Transverse colon (tissue), 4 donors: ENCODE measurements around the gene KIF1B. TPM values are rescaled to one million over a fixed set of nuclear protein-coding genes. Genes with fewer than 3 reads are reported as not detected.

Source experiments
- DNase-seq: peaks from one replicate; pipeline ENCODE4 v3.0.0-alpha.2; 2019
- H3K27ac ChIP-seq, 4 donors: fragments of 200-600 bp; sonication (generic); 2 replicates each; pipeline ENCODE4 v1.5.1; 2016 to 2018; ENCODE audit warnings: inconsistent platforms in 4 of 4
- H3K27me3 ChIP-seq: fragments of 200-600 bp; sonication (generic); 2 replicates; pipeline ENCODE4 v1.5.1; 2017; ENCODE audit warnings: inconsistent platforms
- H3K36me3 ChIP-seq, 4 donors: fragments of 200-600 bp; sonication (generic); 2 replicates each; pipeline ENCODE4 v1.5.1; 2017 to 2019; ENCODE audit warnings: inconsistent platforms in 4 of 4
- H3K4me1 ChIP-seq, 4 donors: fragments of 200-600 bp; sonication (generic); 2 replicates each; pipeline ENCODE4 v1.5.1; 2017 to 2020; ENCODE audit warnings: inconsistent platforms in 4 of 4
- H3K4me3 ChIP-seq, 4 donors: fragments of 200-600 bp; sonication (generic); 1 replicate in 1 of 4; 2 replicates in 3 of 4; pipeline versions ENCODE4 v1.5.1 to v1.6.1; 2017 to 2019; ENCODE audit warnings: inconsistent platforms in 4 of 4
- H3K9me3 ChIP-seq, 2 donors: fragments of 200-600 bp; sonication (generic); 2 replicates each; pipeline ENCODE4 v1.5.1; 2017 to 2019; ENCODE audit warnings: inconsistent platforms in 2 of 2
- EP300 ChIP-seq: sonication (generic); formaldehyde crosslinking; IDR thresholded peaks from one replicate; pipeline ENCODE4 v1.6.1; 2017; ENCODE audit warnings: antibody characterized with exemption, low read depth
- POLR2A ChIP-seq: fragments of 450-650 bp; IDR thresholded peaks from one replicate; pipeline ENCODE4 v1.6.1; 2016; ENCODE audit warnings: antibody characterized with exemption, mild to moderate bottlenecking, moderate library complexity
- POLR2AphosphoS5 ChIP-seq, 3 donors: sonication (generic); formaldehyde crosslinking; IDR thresholded peaks; one replicate each; pipeline ENCODE4 v1.6.1; 2016; ENCODE audit warnings: antibody characterized with exemption in 3 of 3
- WGBS, 2 donors: methylation state at CpG; one replicate each; pipeline ENCODE4 v1.1.5; 2018; ENCODE audit warnings: low coverage in 1 of 2; 5-methylcytosine and 5-hydroxymethylcytosine counted together
- in situ Hi-C, 4 donors: fragments of 200-750 bp; cut with MboI; loops; one replicate each; pipeline versions ENCODE4 v1.15.0 to v1.15.1; 2017; ENCODE audit warnings: low sequenced_read_pairs in 3 of 4, low pct_ligation_motif_present in 1 of 4, low pct_unique_long_range_greater_than_20kb in 1 of 4
- intact Hi-C: fragments of 100-400 bp; cut with DNase I; formaldehyde crosslinking; loops from one replicate; pipeline ENCODE4 v1.15.1; 2023; ENCODE audit warnings: low total_unique reads
- total RNA-seq, 4 donors: library from RNA; depleted of rRNA; stranded (reverse); fragments of >200 nt; gene quantifications; one replicate each; pipeline ENCODE4 v1.1.0, GENCODE V29; 2016
- TF ChIP-seq, protein P1 (sequence below), 5 experiments: fragments of 200-600 bp in 3 of 5; fragments of 450-650 bp in 2 of 5; sonication (generic) in 3 of 5; IDR thresholded peaks; 1 replicate in 2 of 5; 2 replicates in 3 of 5; pipeline ENCODE4 v1.5.1; 2016 to 2017; ENCODE audit warnings: antibody characterized with exemption in 5 of 5, inconsistent platforms in 3 of 5, mild to moderate bottlenecking in 2 of 5, moderate library complexity in 1 of 5

The KIF1B gene
- total RNA-seq, 4 donors from 2014 or later, result 50.9 to 87.9 (median 71.4) TPM

DNA sequence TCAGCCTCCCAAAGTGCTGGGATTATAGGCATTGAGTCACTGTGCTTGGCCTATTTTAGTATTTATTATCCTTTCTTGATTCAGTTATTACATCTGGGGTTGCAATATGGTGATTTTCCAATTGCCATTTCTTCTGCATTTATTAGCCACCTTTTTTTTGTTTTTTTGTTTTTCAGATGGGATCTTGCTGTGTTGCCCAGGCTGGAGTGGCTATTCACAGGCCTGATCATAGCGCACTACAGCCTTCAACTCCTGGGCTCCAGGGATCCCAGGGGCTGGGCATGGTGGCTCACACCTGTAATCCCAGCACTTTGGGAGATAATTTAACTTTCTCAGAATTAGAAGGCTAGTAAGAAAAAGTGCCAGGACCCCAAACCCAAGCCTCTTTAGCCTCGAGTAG lies 106.4 kb downstream of the KIF1B start:
- Histone ChIP-seq H3K4me1 (no peaks in the 10 kb centered on the region), H3K27me3 (no peaks in the 10 kb centered on the region), H3K36me3 (no peaks in the 10 kb centered on the region), H3K27ac (no peak overlapping the region), H3K9me3 (no peaks in the 10 kb centered on the region), H3K4me3 (no peak overlapping the region)
- in situ Hi-C loops (no loop called here), intact Hi-C loops (no loop called here)
- no peak for TF ChIP-seq POLR2AphosphoS5 (IDR thresholded peaks at IDR 0.05)
- TF ChIP-seq POLR2A, result no peak
- TF ChIP-seq, protein P1, sequence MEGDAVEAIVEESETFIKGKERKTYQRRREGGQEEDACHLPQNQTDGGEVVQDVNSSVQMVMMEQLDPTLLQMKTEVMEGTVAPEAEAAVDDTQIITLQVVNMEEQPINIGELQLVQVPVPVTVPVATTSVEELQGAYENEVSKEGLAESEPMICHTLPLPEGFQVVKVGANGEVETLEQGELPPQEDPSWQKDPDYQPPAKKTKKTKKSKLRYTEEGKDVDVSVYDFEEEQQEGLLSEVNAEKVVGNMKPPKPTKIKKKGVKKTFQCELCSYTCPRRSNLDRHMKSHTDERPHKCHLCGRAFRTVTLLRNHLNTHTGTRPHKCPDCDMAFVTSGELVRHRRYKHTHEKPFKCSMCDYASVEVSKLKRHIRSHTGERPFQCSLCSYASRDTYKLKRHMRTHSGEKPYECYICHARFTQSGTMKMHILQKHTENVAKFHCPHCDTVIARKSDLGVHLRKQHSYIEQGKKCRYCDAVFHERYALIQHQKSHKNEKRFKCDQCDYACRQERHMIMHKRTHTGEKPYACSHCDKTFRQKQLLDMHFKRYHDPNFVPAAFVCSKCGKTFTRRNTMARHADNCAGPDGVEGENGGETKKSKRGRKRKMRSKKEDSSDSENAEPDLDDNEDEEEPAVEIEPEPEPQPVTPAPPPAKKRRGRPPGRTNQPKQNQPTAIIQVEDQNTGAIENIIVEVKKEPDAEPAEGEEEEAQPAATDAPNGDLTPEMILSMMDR (IDR thresholded peaks at IDR 0.05), result no peak
- no peak for TF ChIP-seq EP300
- no peak for DNase-seq
- WGBS, 2 donors, result 93% methylated on average over 2 of the region's 2 CpGs; no CpG with 5 or more reads in 1 of the 2 donors

DNA sequence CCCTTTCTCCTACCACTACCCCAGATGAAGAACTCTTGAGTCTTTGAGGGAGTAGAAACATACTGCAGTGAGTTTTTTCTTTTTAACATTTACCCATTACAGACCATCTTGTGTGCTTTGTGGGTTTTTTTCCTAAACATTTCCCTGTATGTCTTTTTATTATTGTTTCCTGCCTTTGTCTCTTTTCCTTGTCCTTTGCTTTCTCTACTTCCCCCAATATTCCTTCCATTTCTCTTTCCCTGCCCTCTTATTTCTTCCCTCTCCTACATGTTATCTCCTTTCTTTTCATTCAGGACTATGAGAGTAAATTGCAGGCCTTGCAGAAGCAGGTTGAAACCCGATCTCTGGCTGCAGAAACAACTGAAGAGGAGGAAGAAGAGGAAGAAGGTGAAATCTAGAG lies 109.4 kb downstream of the KIF1B start:
- 90 to 94% methylated on average over 1 of the region's 1 CpG for WGBS, 2 donors

DNA sequence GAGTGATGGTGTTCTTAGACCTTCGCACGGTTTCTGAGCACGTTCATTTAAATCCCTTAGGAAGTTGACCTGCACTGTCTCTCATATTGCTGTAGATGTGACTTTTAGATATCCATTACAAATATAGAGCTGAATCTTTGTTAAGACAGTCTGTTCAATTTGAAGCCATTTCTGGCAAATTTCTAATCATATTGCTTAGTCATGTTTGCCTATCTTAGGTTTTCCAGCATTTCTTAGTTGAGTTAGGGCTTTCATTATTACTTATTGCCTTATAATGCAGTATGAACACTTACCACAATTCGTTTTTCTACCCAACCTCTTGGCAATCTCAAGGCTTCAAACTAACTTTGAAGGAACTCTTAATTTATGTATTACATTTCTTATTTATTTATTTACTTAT lies 110.0 kb downstream of the KIF1B start:
- intact Hi-C loops, result no loop called here

More for the DNA sequence above, 109.4 kb downstream of the KIF1B start:
- Histone ChIP-seq H3K27ac (no peak overlapping the region), H3K4me3 (no peak overlapping the region), H3K27me3 (no peaks in the 10 kb centered on the region), H3K36me3 (peaks cover 0 to 9% (median 3%) of the 10 kb centered on the region in 4 donors), H3K4me1 (no peaks in the 10 kb centered on the region), H3K9me3 (no peaks in the 10 kb centered on the region)
- TF ChIP-seq EP300, result no peak
- TF ChIP-seq POLR2A, result no peak
- TF ChIP-seq, protein P1 (IDR thresholded peaks at IDR 0.05), result no peak
- no peak for TF ChIP-seq POLR2AphosphoS5 (IDR thresholded peaks at IDR 0.05)
- no peak for DNase-seq
- in situ Hi-C loops (no loop called here), intact Hi-C loops (no loop called here)

DNA sequence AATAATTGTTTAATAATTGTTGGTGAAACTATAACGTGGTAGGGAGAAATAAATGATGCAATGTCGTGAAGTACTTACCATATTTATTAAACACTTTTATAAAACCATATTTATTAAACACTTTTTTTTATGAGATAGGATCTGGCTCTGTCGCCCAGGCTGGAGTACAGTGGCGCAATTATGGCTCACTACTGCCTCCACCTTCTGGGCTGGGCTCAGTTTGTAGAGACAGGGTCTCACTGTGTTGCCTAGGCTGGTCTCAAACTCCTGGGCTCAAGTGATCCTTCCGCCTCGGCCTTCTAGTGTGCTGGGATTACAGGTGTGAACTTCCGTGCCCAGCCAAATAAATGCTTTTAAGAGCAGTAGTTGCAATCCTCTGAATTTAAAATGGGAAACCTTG lies 112.5 kb downstream of the KIF1B start:
- H3K9me3 ChIP-seq, result no peaks in the 10 kb centered on the region
- no peak for TF ChIP-seq EP300
- TF ChIP-seq, protein P1 (IDR thresholded peaks at IDR 0.05), result no peak
- TF ChIP-seq POLR2A, result no peak
- no peaks in the 10 kb centered on the region for H3K4me1 ChIP-seq
- H3K4me3 ChIP-seq, result no peak overlapping the region
- DNase-seq, result no peak
- WGBS, 2 donors, result 93 to 94% methylated on average over 4 to 7 of the region's 7 CpGs
- H3K27ac ChIP-seq, result no peak overlapping the region
- H3K36me3 ChIP-seq, result peaks cover 0 to 20% (median 7%) of the 10 kb centered on the region in 4 donors
- intact Hi-C loops (no loop called here), in situ Hi-C loops (no loop called here)
- H3K27me3 ChIP-seq, result no peaks in the 10 kb centered on the region

More for the DNA sequence above, 110.0 kb downstream of the KIF1B start:
- TF ChIP-seq POLR2AphosphoS5 (IDR thresholded peaks at IDR 0.05) (no peak), EP300 (no peak), POLR2A (no peak)
- TF ChIP-seq, protein P1 (IDR thresholded peaks at IDR 0.05), result no peak
- WGBS, 2 donors, result 90% methylated on average over 4 of the region's 4 CpGs
- Histone ChIP-seq H3K27ac (no peak overlapping the region), H3K27me3 (no peaks in the 10 kb centered on the region), H3K4me3 (no peak overlapping the region), H3K36me3 (peaks cover 0 to 15% (median 6%) of the 10 kb centered on the region in 4 donors), H3K9me3 (no peaks in the 10 kb centered on the region), H3K4me1 (no peaks in the 10 kb centered on the region)
- DNase-seq, result no peak
- in situ Hi-C loops, result no loop called here
